Neural progenitor cell (in vitro differentiated cells): ENCODE measurements around the gene ZNF212. TPM values are rescaled to one million over a fixed set of nuclear protein-coding genes. Genes with fewer than 3 reads are reported as not detected.
A peak's percentile ranks its signal among the peaks of the same experiment; 100 is the strongest.

Source experiments
- DNase-seq: peaks from one replicate; pipeline ENCODE4 v3.0.0-alpha.2; 2016; ENCODE audit warnings: low spot score
- H2AFZ ChIP-seq: fragments of 200-600 bp; sonication (generic); replicated peaks from 2 replicates; pipeline ENCODE4 v1.6.1; 2016; ENCODE audit warnings: antibody characterized with exemption
- H3F3A ChIP-seq: fragments of 200-600 bp; sonication (generic); 2 replicates; pipeline ENCODE4 v1.6.1; 2016; ENCODE audit warnings: antibody characterized with exemption, low read depth
- H3K27ac ChIP-seq: fragments of 200-600 bp; sonication (generic); 2 replicates; pipeline ENCODE4 v1.5.1; 2016; ENCODE audit warnings: mild to moderate bottlenecking
- H3K27me3 ChIP-seq: fragments of 200-600 bp; sonication (generic); 2 replicates; pipeline ENCODE4 v1.6.1; 2016; ENCODE audit warnings: mild to moderate bottlenecking, moderate library complexity
- H3K36me3 ChIP-seq: fragments of 200-600 bp; sonication (generic); 2 replicates; pipeline ENCODE4 v1.5.1; 2016
- H3K4me1 ChIP-seq: fragments of 200-600 bp; sonication (generic); 2 replicates; pipeline ENCODE4 v1.6.1; 2016; ENCODE audit warnings: mixed run types
- H3K4me2 ChIP-seq: fragments of 200-600 bp; sonication (generic); 2 replicates; pipeline ENCODE4 v1.6.1; 2016
- H3K4me3 ChIP-seq: fragments of 200-600 bp; sonication (generic); 2 replicates; pipeline ENCODE4 v1.5.1; 2016
- H3K79me2 ChIP-seq: fragments of 200-600 bp; sonication (generic); 2 replicates; pipeline ENCODE4 v1.6.1; 2016; ENCODE audit warnings: low read depth
- H3K9ac ChIP-seq: fragments of 200-600 bp; sonication (generic); 2 replicates; pipeline ENCODE4 v1.6.1; 2016
- H3K9me3 ChIP-seq: fragments of 200-600 bp; sonication (generic); 2 replicates; pipeline ENCODE4 v1.5.1; 2016; ENCODE audit warnings: low read depth
- H4K20me1 ChIP-seq: fragments of 200-600 bp; sonication (generic); 2 replicates; pipeline ENCODE4 v1.6.1; 2016; ENCODE audit warnings: low read depth
- H3K27ac Mint-ChIP-seq: 3 replicates; pipeline ENCODE4 v1.8.0; 2021; ENCODE audit warnings: mixed read lengths
- H3K27me3 Mint-ChIP-seq: 2 replicates; pipeline ENCODE4 v1.8.0; 2022; ENCODE audit warnings: low read depth, mild to moderate bottlenecking, inconsistent platforms, moderate library complexity, mixed read lengths; ENCODE audit not compliant: insufficient read depth
- H3K36me3 Mint-ChIP-seq: 3 replicates; pipeline ENCODE4 v1.8.0; 2021; ENCODE audit warnings: mixed read lengths
- H3K4me1 Mint-ChIP-seq: 3 replicates; pipeline ENCODE4 v1.8.0; 2021; ENCODE audit warnings: mixed read lengths
- H3K4me3 Mint-ChIP-seq: 3 replicates; pipeline ENCODE4 v1.8.0; 2021; ENCODE audit warnings: mild to moderate bottlenecking, moderate library complexity, mixed read lengths
- H3K9me3 Mint-ChIP-seq: 3 replicates; pipeline ENCODE4 v1.8.0; 2020; ENCODE audit warnings: mixed read lengths
- CTCF ChIP-seq: fragments of 200-600 bp; sonication (generic); IDR thresholded peaks from 2 replicates; pipeline ENCODE4 v1.5.1; 2017; ENCODE audit warnings: antibody characterized with exemption, mild to moderate bottlenecking
- EZH2 ChIP-seq: fragments of 200-600 bp; sonication (generic); IDR thresholded peaks from 2 replicates; pipeline ENCODE4 v1.6.1; 2017; ENCODE audit warnings: antibody characterized with exemption, mild to moderate bottlenecking, moderate library complexity
- EZH2phosphoT487 ChIP-seq: fragments of 200-600 bp; sonication (generic); IDR thresholded peaks from 2 replicates; pipeline ENCODE4 v1.6.1; 2017; ENCODE audit warnings: antibody characterized with exemption
- total RNA-seq: library from RNA; depleted of rRNA; stranded (reverse); fragments of >200 nt; gene quantifications from 2 replicates; pipeline ENCODE4 v1.2.3, GENCODE V29; 2015; ENCODE audit warnings: low replicate concordance

ZNF212 gene
- total RNA-seq, 1 donor from 2014 or later = 11.2 TPM

- Histone ChIP-seq H3K4me2 (peak overlapping the region; percentile 93), H3K9me3 (no peaks in the 10 kb centered on the region), H2AFZ (peak overlapping the region; percentile 53), H3K36me3 (no peaks in the 10 kb centered on the region), H4K20me1 (no peaks in the 10 kb centered on the region), H3K27ac (no peak overlapping the region), H3K79me2 (no peaks in the 10 kb centered on the region), H3K9ac (no peak overlapping the region), H3K4me1 (no peaks in the 10 kb centered on the region), H3K27me3 (peaks cover 17% of the 10 kb centered on the region), H3F3A (peaks cover 8% of the 10 kb centered on the region), H3K4me3 (peak overlapping the region; percentile 61)
- Mint-ChIP-seq H3K27me3 (peaks cover 13% of the 10 kb centered on the region), H3K4me1 (peaks cover 9% of the 10 kb centered on the region), H3K9me3 (no peaks in the 10 kb centered on the region), H3K27ac (no peak overlapping the region), H3K4me3 (peak overlapping the region; percentile 94), H3K36me3 (peaks cover 7% of the 10 kb centered on the region)
- TF ChIP-seq EZH2phosphoT487 (no peak), CTCF (peak; percentile 18)
- peak; percentile 97 for DNase-seq
Observed at GRCh38 chr7:149284850-149285585, 45.6 kb downstream of the ZNF212 start.

GRCh38 chr7:149285603-149286002, 46.2 kb downstream of the ZNF212 start:
- Histone ChIP-seq H3F3A (peaks cover 8% of the 10 kb centered on the region), H4K20me1 (no peaks in the 10 kb centered on the region), H3K36me3 (no peaks in the 10 kb centered on the region), H3K9me3 (no peaks in the 10 kb centered on the region), H3K4me3 (peak overlapping the region; percentile 61), H2AFZ (peak overlapping the region; percentile 53), H3K4me1 (no peaks in the 10 kb centered on the region), H3K27me3 (peaks cover 17% of the 10 kb centered on the region), H3K27ac (no peak overlapping the region), H3K9ac (no peak overlapping the region), H3K4me2 (peak overlapping the region; percentile 93), H3K79me2 (no peaks in the 10 kb centered on the region)
- Mint-ChIP-seq H3K27me3 (peaks cover 13% of the 10 kb centered on the region), H3K36me3 (peaks cover 7% of the 10 kb centered on the region), H3K27ac (peak overlapping the region; percentile 52), H3K4me3 (peak overlapping the region; percentile 94), H3K4me1 (peaks cover 9% of the 10 kb centered on the region), H3K9me3 (no peaks in the 10 kb centered on the region)
- TF ChIP-seq EZH2 = no peak
- TF ChIP-seq CTCF = no peak
- no peak for TF ChIP-seq EZH2phosphoT487
- peak; percentile 63 for DNase-seq

- no peaks in the 10 kb centered on the region for H3K9me3 Mint-ChIP-seq
- no peak overlapping the region for H3K27ac Mint-ChIP-seq
- Histone ChIP-seq H3K9ac (no peak overlapping the region), H3K27me3 (peaks cover 17% of the 10 kb centered on the region), H3K4me3 (no peak overlapping the region), H3F3A (peaks cover 8% of the 10 kb centered on the region), H3K79me2 (no peaks in the 10 kb centered on the region), H3K27ac (no peak overlapping the region), H3K9me3 (no peaks in the 10 kb centered on the region), H4K20me1 (no peaks in the 10 kb centered on the region), H2AFZ (no peak overlapping the region), H3K4me2 (no peak overlapping the region), H3K36me3 (no peaks in the 10 kb centered on the region), H3K4me1 (no peaks in the 10 kb centered on the region)
- peaks cover 9% of the 10 kb centered on the region for H3K4me1 Mint-ChIP-seq
- no peak for TF ChIP-seq EZH2phosphoT487
- no peak for TF ChIP-seq CTCF
- TF ChIP-seq EZH2 = no peak
- H3K27me3 Mint-ChIP-seq = peaks cover 13% of the 10 kb centered on the region
- peaks cover 7% of the 10 kb centered on the region for H3K36me3 Mint-ChIP-seq
- DNase-seq = no peak
- peak overlapping the region; percentile 68 for H3K4me3 Mint-ChIP-seq
Observed at GRCh38 chr7:149286811-149287400, 47.5 kb downstream of the ZNF212 start.
